Pulmonary artery endothelial cell (primary cell): Measurements from ENCODE around the gene OXLD1. TPM values are rescaled to one million over a fixed set of nuclear protein-coding genes. Genes with fewer than 3 reads are reported as not detected.

ENCODE experiments used
- DNase-seq: peaks from one replicate; pipeline ENCODE4 v3.0.0-alpha.2; 2011; ENCODE audit warnings: low read depth, low spot score
- total RNA-seq: library from RNA; depleted of rRNA; stranded (reverse); fragments of >200 nt; gene quantifications from 2 replicates; pipeline ENCODE4 v1.2.3, GENCODE V29; 2014

OXLD1 gene
- total RNA-seq, 1 donor from 2014 or later: 34.8 TPM

- no peak for DNase-seq
Observed at GRCh38 chr17:81616877-81617276, 49.5 kb downstream of the OXLD1 start.

GRCh38 chr17:81615401-81615930 lies 50.9 kb downstream of the OXLD1 start:
- no peak for DNase-seq

Other genes starting within 250 kb of the OXLD1 start
- 9,538 and 11,768 TPM in 2 replicates for gene ACTG1, start 153.8 kb downstream of the OXLD1 start, total RNA-seq
- gene FSCN2, start 138.2 kb downstream of the OXLD1 start, total RNA-seq: 0.35 and 0.66 TPM in 2 replicates
- gene FAAP100, start 114.3 kb downstream of the OXLD1 start, total RNA-seq: 17.5 and 21.7 TPM in 2 replicates
- 103 and 114 TPM in 2 replicates for gene NPLOC4, start 29.5 kb downstream of the OXLD1 start, total RNA-seq
- gene TSPAN10, start 29.4 kb downstream of the OXLD1 start, total RNA-seq: 0.14 and 0.26 TPM in 2 replicates
- gene PDE6G, start 10.1 kb downstream of the OXLD1 start, total RNA-seq: 0.26 and 0.56 TPM in 2 replicates
- gene CCDC137, start 132 bp upstream of the OXLD1 start, total RNA-seq: 13.3 and 13.7 TPM in 2 replicates
- 16.5 and 43.3 TPM in 2 replicates for gene ARL16, start 17.2 kb upstream of the OXLD1 start, total RNA-seq
- gene HGS, start 17.4 kb upstream of the OXLD1 start, total RNA-seq: 68.9 and 91.5 TPM in 2 replicates
- gene MRPL12, start 36.8 kb upstream of the OXLD1 start, total RNA-seq: 17.1 and 24.5 TPM in 2 replicates
- 24.4 and 26.7 TPM in 2 replicates for gene SLC25A10, start 45.7 kb upstream of the OXLD1 start, total RNA-seq
- gene GCGR, start 137.5 kb upstream of the OXLD1 start, total RNA-seq: not detected in 2 replicates
- 95.8 and 149 TPM in 2 replicates for gene MCRIP1, start 166.7 kb upstream of the OXLD1 start, total RNA-seq
- not detected in 2 replicates for gene PPP1R27, start 168.4 kb upstream of the OXLD1 start, total RNA-seq
- 1,184 and 1,197 TPM in 2 replicates for gene P4HB, start 193.9 kb upstream of the OXLD1 start, total RNA-seq
- gene ARHGDIA, start 204.7 kb upstream of the OXLD1 start, total RNA-seq: 135 and 168 TPM in 2 replicates
- gene ALYREF, start 225.0 kb upstream of the OXLD1 start, total RNA-seq: 228 and 268 TPM in 2 replicates
- gene ANAPC11, start 225.1 kb upstream of the OXLD1 start, total RNA-seq: 114 and 167 TPM in 2 replicates
- gene NPB, start 235.6 kb upstream of the OXLD1 start, total RNA-seq: 0.11 and 0.20 TPM in 2 replicates
- 46.2 and 53.6 TPM in 2 replicates for gene PCYT2, start 244.8 kb upstream of the OXLD1 start, total RNA-seq